C4-2B (cell line): ENCODE results near the gene CRYAA.

Source experiments
- H3K27ac ChIP-seq: fragments of 450-650 bp; 2 replicates; pipeline ENCODE4 v1.5.1; 2017
- CTCF ChIP-seq: fragments of 450-650 bp; conservative IDR thresholded peaks from 2 replicates; pipeline ENCODE4 v1.5.1; 2017; ENCODE audit warnings: mild to moderate bottlenecking
- ZFX ChIP-seq: fragments of 450-650 bp; IDR thresholded peaks from 2 replicates; pipeline ENCODE4 v1.6.1; 2017

The CRYAA gene

GRCh38 chr21:43190951-43191350 is 22.1 kb downstream of the CRYAA start:
- H3K27ac ChIP-seq: no peak overlapping the region
- TF ChIP-seq ZFX (no peak), CTCF (no peak)

GRCh38 chr21:43191521-43191920 is 22.7 kb downstream of the CRYAA start:
- no peak overlapping the region for H3K27ac ChIP-seq
- TF ChIP-seq ZFX (no peak), CTCF (no peak)

GRCh38 chr21:43191971-43192370 is 23.2 kb downstream of the CRYAA start:
- TF ChIP-seq ZFX (no peak), CTCF (no peak)
- H3K27ac ChIP-seq: no peak overlapping the region

GRCh38 chr21:43192501-43193081 is 23.8 kb downstream of the CRYAA start:
- TF ChIP-seq ZFX: no peak
- TF ChIP-seq CTCF: no peak
- no peak overlapping the region for H3K27ac ChIP-seq

- H3K27ac ChIP-seq: no peak overlapping the region
- TF ChIP-seq ZFX: no peak
- no peak for TF ChIP-seq CTCF
Observed at GRCh38 chr21:43193088-43193650, 24.4 kb downstream of the CRYAA start.

GRCh38 chr21:43193651-43194302 is 25.0 kb downstream of the CRYAA start:
- H3K27ac ChIP-seq: no peak overlapping the region
- TF ChIP-seq CTCF (no peak), ZFX (no peak)

GRCh38 chr21:43194303-43195120 is 25.7 kb downstream of the CRYAA start:
- TF ChIP-seq ZFX (no peak), CTCF (no peak)
- no peak overlapping the region for H3K27ac ChIP-seq
